HS-27A (cell line): ENCODE data around the gene PGP.

ENCODE experiments used
- DNase-seq: peaks from one replicate; pipeline ENCODE4 v3.0.0-alpha.2; 2012; ENCODE audit warnings: low read depth, missing footprints

Gene PGP

GRCh38 chr16:2163211-2163881, 51.3 kb downstream of the PGP start:
- no peak for DNase-seq

DNA sequence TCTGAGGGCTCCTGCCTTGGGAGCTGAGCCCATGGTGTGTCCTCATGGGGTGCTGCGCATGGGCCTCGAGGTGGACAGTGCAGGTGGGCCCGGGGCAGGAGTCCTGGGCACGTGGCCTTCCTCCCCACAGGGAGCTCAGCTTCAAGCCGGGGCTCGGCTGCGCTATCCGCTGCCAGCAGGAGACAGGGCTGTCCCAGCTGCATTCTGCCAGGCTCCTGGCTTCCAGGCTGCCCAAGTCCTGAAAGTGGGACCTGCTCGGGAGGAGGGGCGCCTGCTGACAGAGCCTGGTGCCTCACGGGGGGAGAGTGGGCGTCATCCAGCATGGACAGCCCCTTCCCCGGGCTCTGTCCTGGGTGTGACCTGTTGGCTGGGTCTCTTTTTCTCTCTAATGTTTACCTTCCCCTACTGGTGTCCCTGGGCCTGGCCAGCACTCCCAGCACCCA, 51.9 kb downstream of the PGP start:
- DNase-seq = no peak

DNA sequence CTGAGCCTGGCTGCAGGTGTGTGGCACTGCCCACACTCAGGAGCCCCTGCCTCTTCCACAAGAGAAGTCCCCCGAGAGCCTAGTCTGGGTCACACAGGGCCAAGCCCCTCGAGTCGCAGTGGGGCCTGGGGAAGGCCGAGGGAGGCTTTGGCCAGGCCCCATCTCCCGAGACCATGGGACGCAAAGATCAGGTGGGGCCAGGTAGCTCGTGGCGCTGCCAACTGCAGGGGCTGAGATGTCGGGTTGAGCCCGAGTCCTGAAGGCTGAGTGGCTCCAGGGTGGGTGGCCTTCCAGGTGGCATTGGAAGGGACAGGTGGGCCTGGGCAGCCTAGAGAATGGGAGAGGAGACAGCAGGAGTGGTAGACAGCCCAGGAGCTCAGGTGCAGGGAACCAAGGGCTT, 52.7 kb downstream of the PGP start:
- no peak for DNase-seq
